Central memory CD8-positive, alpha-beta T cell (primary cell): ENCODE results near the gene GPR156.

Source experiments
- ATAC-seq: fragments of 150-1000 bp; cut with Tn5 transposase; replicated peaks from 2 replicates; pipeline ENCODE4 v1.10.0; 2022; ENCODE audit warnings: mild to moderate bottlenecking, moderate FRiP score, moderate number of reproducible peaks; ENCODE audit not compliant: poor library complexity, severe bottlenecking; ENCODE audit errors: extremely low read depth
- DNase-seq, 2 donors: peaks; one replicate each; pipeline ENCODE4 v3.0.0; 2021; ENCODE audit warnings: low spot score in 2 of 2
- H3K27ac Mint-ChIP-seq: one replicate; pipeline ENCODE4 v1.8.0; 2022; ENCODE audit warnings: low read depth, mild to moderate bottlenecking, moderate library complexity, mixed read lengths
- H3K27me3 Mint-ChIP-seq: one replicate; pipeline ENCODE4 v1.8.0; 2022; ENCODE audit warnings: mixed read lengths
- H3K36me3 Mint-ChIP-seq: one replicate; pipeline ENCODE4 v1.8.0; 2022; ENCODE audit warnings: mild to moderate bottlenecking, moderate library complexity, mixed read lengths; ENCODE audit not compliant: insufficient read depth
- H3K4me1 Mint-ChIP-seq: one replicate; pipeline ENCODE4 v1.8.0; 2022; ENCODE audit warnings: mixed read lengths
- H3K4me3 Mint-ChIP-seq: one replicate; pipeline ENCODE4 v1.8.0; 2022; ENCODE audit warnings: mild to moderate bottlenecking, moderate library complexity, mixed read lengths
- H3K9me3 Mint-ChIP-seq: one replicate; pipeline ENCODE4 v1.8.0; 2022; ENCODE audit warnings: mixed read lengths

The GPR156 gene

DNA sequence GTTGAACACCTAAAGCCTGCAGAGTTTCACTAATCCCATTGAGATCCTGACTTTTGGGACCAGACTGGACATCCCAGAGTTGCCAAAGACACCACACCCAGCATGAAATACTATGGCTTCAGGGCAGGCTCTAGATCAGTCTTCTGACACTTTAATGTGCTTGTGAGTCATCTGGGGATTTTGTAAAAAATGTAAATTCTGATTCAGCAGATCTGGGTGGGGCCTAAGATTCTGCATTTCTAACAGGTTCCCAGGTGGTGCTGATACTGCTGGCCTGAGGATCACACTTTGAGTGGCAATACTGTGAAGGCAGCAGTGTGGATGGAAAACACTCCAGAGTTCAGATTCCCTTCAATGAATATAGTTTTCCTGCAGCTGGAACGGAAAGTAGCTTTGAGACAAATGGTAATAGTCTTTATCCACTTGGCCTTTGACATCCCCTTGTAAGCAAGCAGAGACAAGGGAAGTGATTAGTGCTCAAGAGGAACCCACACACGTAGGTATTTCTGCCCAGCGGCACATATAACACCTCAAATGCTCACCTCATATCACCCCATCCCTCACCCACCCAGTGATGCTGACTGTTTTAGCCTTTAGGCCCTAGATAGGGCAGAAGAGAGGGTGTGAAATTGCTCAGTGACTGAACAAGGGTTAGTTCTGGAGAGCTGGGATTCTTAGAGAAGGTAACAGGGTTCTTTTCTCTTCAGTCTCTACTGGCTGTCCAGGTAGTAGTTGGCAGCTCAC is 139.3 kb downstream of the GPR156 start:
- no peaks in the 10 kb centered on the region for H3K36me3 Mint-ChIP-seq
- H3K27me3 Mint-ChIP-seq, result no peaks in the 10 kb centered on the region
- DNase-seq, result no peak
- H3K9me3 Mint-ChIP-seq, result no peaks in the 10 kb centered on the region
- no peaks in the 10 kb centered on the region for H3K4me1 Mint-ChIP-seq
- no peak overlapping the region for H3K27ac Mint-ChIP-seq
- ATAC-seq, result no peak
- H3K4me3 Mint-ChIP-seq, result no peak overlapping the region

DNA sequence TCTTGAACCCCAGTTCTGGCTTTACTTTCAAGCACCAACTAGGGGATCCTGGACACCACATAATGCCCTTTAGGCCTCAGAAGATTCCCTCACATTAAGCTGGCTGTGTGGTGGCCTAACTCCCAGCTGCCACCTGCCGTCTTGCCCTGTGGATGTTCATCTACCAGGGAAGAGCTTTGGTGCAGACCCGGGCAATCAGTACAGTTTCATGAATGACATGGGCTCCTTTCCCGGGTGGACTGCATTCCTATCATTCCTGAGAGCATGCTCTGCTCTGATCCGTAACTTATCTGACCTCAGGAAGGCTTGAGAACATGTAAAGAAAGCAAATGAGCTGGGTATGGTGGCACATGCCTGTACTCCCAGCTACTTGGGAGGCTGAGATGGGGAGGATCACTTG is 140.8 kb downstream of the GPR156 start:
- Mint-ChIP-seq H3K4me3 (no peak overlapping the region), H3K9me3 (no peaks in the 10 kb centered on the region), H3K4me1 (no peaks in the 10 kb centered on the region), H3K36me3 (no peaks in the 10 kb centered on the region), H3K27me3 (no peaks in the 10 kb centered on the region), H3K27ac (no peak overlapping the region)
- DNase-seq (no peak), ATAC-seq (no peak)

DNA sequence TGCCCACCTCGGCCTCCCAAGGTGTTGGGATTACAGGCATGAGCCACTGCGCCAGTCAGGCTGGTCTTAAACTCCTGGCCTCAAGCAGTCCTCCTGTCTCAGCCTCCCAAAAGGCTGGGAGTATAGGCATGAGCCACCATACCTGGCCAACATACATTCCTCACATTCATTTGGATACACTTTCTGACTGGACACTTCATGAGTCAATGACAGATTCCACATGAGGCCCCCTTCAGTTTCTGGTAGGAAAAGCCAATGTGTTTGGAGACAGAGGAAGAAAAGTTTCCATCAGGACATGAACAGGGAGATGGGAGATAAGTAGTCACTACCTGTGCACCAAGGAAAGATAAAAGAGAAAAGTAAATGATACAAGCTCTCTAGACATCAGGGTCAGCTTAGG is 141.3 kb downstream of the GPR156 start:
- no peaks in the 10 kb centered on the region for H3K9me3 Mint-ChIP-seq
- no peaks in the 10 kb centered on the region for H3K27me3 Mint-ChIP-seq
- H3K4me1 Mint-ChIP-seq, result no peaks in the 10 kb centered on the region
- ATAC-seq (no peak), DNase-seq (no peak)
- no peak overlapping the region for H3K27ac Mint-ChIP-seq
- H3K4me3 Mint-ChIP-seq, result no peak overlapping the region
- H3K36me3 Mint-ChIP-seq, result no peaks in the 10 kb centered on the region

DNA sequence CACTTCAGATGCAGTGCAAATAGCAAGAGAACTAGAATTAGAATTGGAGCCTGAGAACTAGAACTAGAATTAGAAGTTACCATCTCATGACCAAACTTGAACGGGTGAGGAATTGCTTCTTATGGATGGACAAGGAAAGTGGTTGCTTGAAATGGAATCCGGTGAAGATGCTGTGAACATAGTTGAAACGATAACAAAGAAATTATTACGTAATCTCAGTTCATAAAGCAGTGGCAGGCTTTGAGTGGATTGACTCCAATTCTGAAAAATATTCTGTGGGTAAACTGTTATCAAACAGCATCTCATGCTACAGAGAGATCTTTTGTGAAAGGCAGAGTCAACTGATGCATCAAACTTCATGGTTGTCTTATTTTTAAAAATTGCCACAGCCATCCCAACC is 142.8 kb downstream of the GPR156 start:
- DNase-seq, result no peak
- H3K4me1 Mint-ChIP-seq, result no peaks in the 10 kb centered on the region
- no peaks in the 10 kb centered on the region for H3K27me3 Mint-ChIP-seq
- no peak overlapping the region for H3K27ac Mint-ChIP-seq
- no peaks in the 10 kb centered on the region for H3K9me3 Mint-ChIP-seq
- no peak for ATAC-seq
- no peak overlapping the region for H3K4me3 Mint-ChIP-seq
- no peaks in the 10 kb centered on the region for H3K36me3 Mint-ChIP-seq

DNA sequence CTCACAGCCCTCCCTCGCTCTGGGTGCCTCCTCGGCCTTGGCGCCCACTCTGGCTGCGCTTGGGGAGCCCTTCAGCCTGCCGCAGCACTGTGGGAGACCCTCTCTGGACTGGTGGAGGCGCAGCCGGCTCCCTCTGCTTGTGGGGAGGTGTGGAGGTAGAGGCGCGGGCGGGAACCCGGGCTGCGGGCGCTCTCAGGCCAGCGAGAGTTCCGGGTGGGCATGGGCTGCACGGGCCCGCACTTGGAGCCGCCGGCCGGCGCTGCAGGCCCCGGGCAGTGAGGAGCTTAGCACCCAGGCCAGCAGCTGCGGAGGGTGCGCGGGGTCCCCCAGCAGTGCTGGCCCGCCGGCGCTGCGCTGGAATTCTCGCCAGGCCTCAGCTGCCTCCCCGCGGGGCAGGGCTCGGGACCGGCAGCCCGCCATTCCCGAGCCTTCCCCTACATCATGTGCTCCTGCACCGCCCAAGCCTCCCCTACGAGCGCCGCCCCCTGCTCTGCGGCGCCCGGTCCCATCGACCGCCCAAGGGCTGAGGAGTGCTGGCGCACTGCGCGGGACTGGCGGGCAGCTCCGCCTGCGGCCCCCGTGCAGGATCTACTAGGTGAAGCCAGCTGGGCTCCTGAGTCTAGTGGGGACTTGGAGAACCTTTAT is 144.8 kb downstream of the GPR156 start:
- Mint-ChIP-seq H3K9me3 (no peaks in the 10 kb centered on the region), H3K36me3 (no peaks in the 10 kb centered on the region), H3K27me3 (no peaks in the 10 kb centered on the region), H3K4me1 (no peaks in the 10 kb centered on the region), H3K27ac (no peak overlapping the region), H3K4me3 (no peak overlapping the region)
- ATAC-seq, result no peak
- no peak for DNase-seq

DNA sequence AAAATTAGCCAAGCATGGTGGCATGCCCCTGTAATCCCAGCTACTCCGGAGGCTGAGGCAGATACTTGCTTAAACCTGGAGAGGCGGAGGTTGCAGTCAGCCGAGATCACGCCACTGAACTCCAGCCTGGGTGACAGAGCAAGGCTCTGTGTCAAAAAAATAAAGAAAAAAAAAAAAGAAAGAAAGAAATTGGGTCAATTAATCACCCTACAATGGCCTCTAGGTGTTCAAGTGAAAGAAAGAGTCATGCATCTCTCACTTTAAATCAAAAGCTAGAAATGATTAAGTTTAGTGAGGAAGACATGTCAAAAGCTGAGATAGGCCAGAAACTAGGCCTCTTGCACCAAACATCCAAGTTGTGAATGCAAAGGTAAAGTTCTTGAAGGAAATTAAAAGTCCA is 145.9 kb downstream of the GPR156 start:
- Mint-ChIP-seq H3K27me3 (no peaks in the 10 kb centered on the region), H3K4me1 (no peaks in the 10 kb centered on the region), H3K4me3 (no peak overlapping the region), H3K36me3 (no peaks in the 10 kb centered on the region), H3K9me3 (no peaks in the 10 kb centered on the region), H3K27ac (no peak overlapping the region)
- DNase-seq, result no peak
- no peak for ATAC-seq

DNA sequence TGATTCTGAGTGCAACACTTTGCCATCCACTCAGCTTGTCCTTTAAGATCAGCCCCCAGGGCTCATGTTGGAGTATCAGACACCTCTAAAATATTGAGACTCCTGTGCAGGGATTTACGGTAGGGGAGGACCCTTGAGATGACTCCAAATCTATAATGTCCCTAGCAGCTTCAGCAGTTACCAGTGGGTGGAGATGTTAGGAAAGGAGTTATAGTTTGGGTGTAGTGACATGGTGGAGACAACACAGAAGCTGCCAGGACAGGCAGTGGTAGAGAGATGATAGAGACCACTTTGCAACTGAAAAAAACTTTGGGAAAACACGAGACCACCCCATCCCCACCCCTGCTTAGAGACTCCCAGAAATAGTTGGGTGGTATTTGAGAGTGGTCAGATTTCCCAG is 147.5 kb downstream of the GPR156 start:
- no peaks in the 10 kb centered on the region for H3K4me1 Mint-ChIP-seq
- no peak for ATAC-seq
- H3K27ac Mint-ChIP-seq, result no peak overlapping the region
- no peaks in the 10 kb centered on the region for H3K36me3 Mint-ChIP-seq
- H3K27me3 Mint-ChIP-seq, result no peaks in the 10 kb centered on the region
- no peak for DNase-seq
- no peak overlapping the region for H3K4me3 Mint-ChIP-seq
- H3K9me3 Mint-ChIP-seq, result no peaks in the 10 kb centered on the region

DNA sequence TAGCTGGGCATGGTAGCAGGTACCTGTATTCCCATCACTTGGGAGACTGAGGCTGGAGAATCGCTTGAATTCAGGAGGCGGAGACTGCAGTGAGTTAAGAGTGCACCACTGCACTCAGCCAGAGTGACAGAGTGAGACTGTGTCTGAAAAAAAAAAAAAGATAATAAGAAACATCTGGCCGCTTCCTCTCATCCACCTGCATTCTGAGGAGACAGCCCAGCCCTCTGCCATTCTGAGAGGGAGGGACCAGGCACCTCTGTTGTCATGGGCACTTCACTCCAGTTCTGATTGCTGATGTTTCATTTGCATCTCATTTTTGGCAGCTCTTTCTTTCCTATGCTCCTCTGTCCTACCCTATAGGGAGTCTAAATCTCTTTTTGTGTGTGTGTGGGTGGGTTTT is 154.4 kb downstream of the GPR156 start:
- Mint-ChIP-seq H3K4me3 (no peak overlapping the region), H3K27ac (no peak overlapping the region)

DNA sequence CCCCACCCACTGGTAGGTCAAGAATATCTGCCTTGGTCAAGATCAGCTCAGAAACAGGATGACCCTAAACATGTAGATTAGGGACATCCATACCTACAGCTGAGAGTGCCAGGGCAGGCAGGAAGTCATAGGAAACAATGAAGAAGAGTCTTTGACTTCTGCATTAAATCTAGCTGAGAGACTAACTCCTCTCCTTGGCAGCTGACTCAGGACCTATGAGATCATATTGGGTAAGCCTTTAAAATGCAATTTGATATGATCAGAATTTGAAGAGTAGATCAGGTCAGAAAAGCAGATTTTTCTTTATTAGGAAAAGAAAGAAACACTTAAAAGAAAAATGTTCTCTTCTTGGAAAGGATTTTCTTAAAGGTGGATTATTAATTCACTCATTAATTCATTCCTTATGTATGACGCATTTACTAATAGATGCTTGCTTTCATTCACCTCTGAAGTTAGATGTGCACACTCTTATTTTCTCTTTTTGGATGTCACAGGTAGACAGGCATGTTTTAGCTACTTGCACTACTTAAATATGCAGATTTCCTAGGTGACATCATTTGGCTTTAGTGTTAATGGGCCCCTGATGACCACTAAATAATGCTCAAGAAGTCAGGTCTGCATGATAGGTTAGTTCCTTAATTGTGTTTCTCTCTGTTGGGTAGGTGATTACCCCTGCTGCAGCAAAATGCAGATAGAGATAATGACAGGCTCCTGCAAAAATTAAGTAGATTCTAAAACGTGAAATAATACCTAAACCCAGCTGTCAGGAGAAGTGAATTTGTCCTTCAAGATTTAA is 155.1 kb downstream of the GPR156 start:
- Mint-ChIP-seq H3K27me3 (peaks cover 10% of the 10 kb centered on the region), H3K36me3 (no peaks in the 10 kb centered on the region), H3K4me1 (no peaks in the 10 kb centered on the region), H3K4me3 (no peak overlapping the region), H3K9me3 (no peaks in the 10 kb centered on the region), H3K27ac (no peak overlapping the region)
- ATAC-seq, result no peak
- DNase-seq, result no peak

More for the DNA sequence above, 154.4 kb downstream of the GPR156 start:
- no peaks in the 10 kb centered on the region for H3K9me3 Mint-ChIP-seq
- H3K36me3 Mint-ChIP-seq, result no peaks in the 10 kb centered on the region
- peaks cover 10% of the 10 kb centered on the region for H3K27me3 Mint-ChIP-seq
- no peaks in the 10 kb centered on the region for H3K4me1 Mint-ChIP-seq
- DNase-seq (no peak), ATAC-seq (no peak)

DNA sequence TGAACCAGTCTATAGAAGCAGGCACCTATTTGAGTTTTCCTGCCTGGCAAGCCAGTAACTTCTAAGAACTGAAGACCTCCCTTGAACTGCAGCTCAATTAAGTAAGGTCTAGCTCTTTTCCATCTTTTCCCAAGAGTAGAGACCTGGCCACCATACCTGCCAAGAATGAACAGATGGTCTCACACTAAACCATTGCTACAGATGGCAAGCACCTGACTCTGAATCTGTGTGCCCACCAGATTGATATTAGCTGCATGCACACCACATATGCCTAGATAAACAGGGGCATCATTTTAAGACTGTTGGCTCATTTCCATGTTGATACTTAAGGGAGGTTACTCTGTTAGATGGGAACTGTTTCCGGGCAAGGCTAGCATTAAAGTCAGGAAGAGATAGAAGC is 156.0 kb downstream of the GPR156 start:
- DNase-seq (no peak), ATAC-seq (no peak)
- H3K4me1 Mint-ChIP-seq, result no peaks in the 10 kb centered on the region
- H3K27me3 Mint-ChIP-seq, result peaks cover 10% of the 10 kb centered on the region
- no peaks in the 10 kb centered on the region for H3K36me3 Mint-ChIP-seq
- no peaks in the 10 kb centered on the region for H3K9me3 Mint-ChIP-seq
- no peak overlapping the region for H3K27ac Mint-ChIP-seq
- H3K4me3 Mint-ChIP-seq, result no peak overlapping the region

DNA sequence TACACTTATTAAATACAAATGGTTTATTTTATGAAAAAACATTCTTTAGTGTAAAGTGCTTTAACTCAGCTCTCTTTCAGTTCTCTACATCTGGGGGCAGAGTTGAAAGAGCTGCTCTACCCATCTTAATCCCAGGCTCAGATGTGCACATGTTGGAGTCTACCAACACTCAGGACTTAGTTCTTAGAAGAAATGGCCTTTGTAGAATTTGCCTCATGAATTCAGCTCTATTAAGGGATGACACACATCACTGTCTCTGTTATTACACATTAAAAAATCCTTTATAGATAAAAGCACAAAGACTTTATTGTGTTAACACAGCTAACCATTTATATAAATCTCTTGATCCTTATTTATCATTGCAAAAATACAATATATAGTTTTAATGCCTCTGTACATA is 159.0 kb downstream of the GPR156 start:
- Mint-ChIP-seq H3K4me3 (no peak overlapping the region), H3K4me1 (no peaks in the 10 kb centered on the region), H3K27me3 (peaks cover 7% of the 10 kb centered on the region), H3K36me3 (no peaks in the 10 kb centered on the region), H3K9me3 (no peaks in the 10 kb centered on the region), H3K27ac (no peak overlapping the region)
- no peak for DNase-seq
- ATAC-seq, result no peak

DNA sequence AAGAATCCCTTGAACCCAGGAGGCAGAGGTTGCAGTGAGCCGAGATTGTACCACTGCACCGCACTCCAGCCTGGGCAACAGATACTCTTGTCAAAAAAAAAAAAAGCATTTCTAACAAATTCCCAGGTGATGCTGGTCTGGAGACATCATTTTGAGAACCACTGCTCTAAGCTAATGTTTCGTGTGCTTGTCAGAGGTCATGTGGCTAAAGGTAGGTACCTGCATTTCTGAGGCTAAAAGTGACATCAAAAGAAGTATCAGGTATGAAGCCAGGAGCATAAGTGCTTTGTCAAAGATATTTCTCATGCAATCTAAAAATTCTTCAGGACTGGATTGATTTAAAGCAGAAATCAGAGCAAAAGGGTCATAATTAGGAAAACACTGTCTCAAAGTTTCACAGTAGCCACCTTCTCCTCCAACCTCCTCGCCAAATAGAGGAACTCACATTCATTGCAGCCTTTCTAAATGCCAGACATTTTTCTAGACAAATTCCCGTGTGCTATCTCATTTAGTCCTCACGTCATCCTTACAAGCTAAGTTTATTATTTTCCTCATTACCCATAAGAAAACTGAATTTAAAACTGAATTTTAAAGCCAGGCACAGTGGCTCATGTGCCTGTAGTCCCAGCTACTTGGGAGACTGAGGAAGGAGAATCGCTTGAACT is 165.0 kb downstream of the GPR156 start:
- H3K4me3 Mint-ChIP-seq, result no peak overlapping the region
- no peaks in the 10 kb centered on the region for H3K4me1 Mint-ChIP-seq
- ATAC-seq (no peak), DNase-seq (no peak)
- H3K9me3 Mint-ChIP-seq, result peaks cover 5% of the 10 kb centered on the region
- H3K27ac Mint-ChIP-seq, result no peak overlapping the region
- H3K36me3 Mint-ChIP-seq, result peaks cover 2% of the 10 kb centered on the region
- no peaks in the 10 kb centered on the region for H3K27me3 Mint-ChIP-seq
